Measurements from ENCODE around the gene DSTYK.

- TF ChIP-seq EZH2phosphoT487 (IDR thresholded peaks at IDR 0.05; ENCODE audit: unreplicated experiment) (no peak), JUNB (IDR thresholded peaks at IDR 0.05; ENCODE audit: unreplicated experiment) (no peak)
Observed at GRCh38 chr1:205141236-205142101, 70.0 kb downstream of the DSTYK start.

All from GM23338 (cell line).